Measurements from ENCODE around the gene PSMD13. TPM values are rescaled to one million over a fixed set of nuclear protein-coding genes. Genes with fewer than 3 reads are reported as not detected.

The PSMD13 gene
- total and polyA plus RNA-seq, 4 donors, result 48.8 to 56.7 (median 52.8) TPM

GRCh38 chr11:289398-289711 lies 52.6 kb downstream of the PSMD13 start:
- H3K27ac ChIP-seq (ENCODE audit: low read depth in 1 of 2, low read length in 2 of 2), result no peak overlapping the region
- DNase-seq (ENCODE audit: low spot score), result no peak
- peak overlapping the region in 1 of 3 donors; percentile 76 for H3K4me3 ChIP-seq (ENCODE audit: low read depth in 1 of 3, low read length in 3 of 3)
- no peak for TF ChIP-seq YY1 (IDR thresholded peaks at IDR 0.05)
- TF ChIP-seq RXRA (IDR thresholded peaks at IDR 0.05), result no peak
- TF ChIP-seq HNF4G (IDR thresholded peaks at IDR 0.05), result no peak
- no peak for TF ChIP-seq CTCF (IDR thresholded peaks at IDR 0.05; ENCODE audit: low read depth, low read length, missing input control)
- no peak for TF ChIP-seq SP1 (IDR thresholded peaks at IDR 0.05)
- H3K27me3 ChIP-seq (ENCODE audit: control insufficient read depth in 4 of 4, insufficient read depth in 4 of 4, low read length in 3 of 4), result no peaks in the 10 kb centered on the region
- no peaks in the 10 kb centered on the region for H3K9me3 ChIP-seq (ENCODE audit: control insufficient read depth in 4 of 4, low read length in 3 of 4)
- 30% methylated on average over 14 of the region's 14 CpGs for WGBS
- peaks cover 0 to 19% (median 11%) of the 10 kb centered on the region in 4 donors for H3K4me1 ChIP-seq (ENCODE audit: control insufficient read depth in 4 of 4, insufficient read depth in 4 of 4, low read length in 3 of 4)
- no peak overlapping the region for H3K9ac ChIP-seq (ENCODE audit: low read depth in 1 of 2, low read length in 2 of 2)
- peaks cover 0 to 2% (median 0%) of the 10 kb centered on the region in 4 donors for H3K36me3 ChIP-seq (ENCODE audit: control insufficient read depth in 4 of 4, insufficient read depth in 3 of 4, low read depth in 1 of 4, low read length in 3 of 4)

- Histone ChIP-seq H3K4me1 (ENCODE audit: control insufficient read depth in 4 of 4, insufficient read depth in 4 of 4, low read length in 3 of 4) (peaks cover 0 to 19% (median 11%) of the 10 kb centered on the region in 4 donors), H3K9ac (ENCODE audit: low read depth in 1 of 2, low read length in 2 of 2) (no peak overlapping the region), H3K36me3 (ENCODE audit: control insufficient read depth in 4 of 4, insufficient read depth in 3 of 4, low read depth in 1 of 4, low read length in 3 of 4) (peaks cover 0 to 2% (median 0%) of the 10 kb centered on the region in 4 donors), H3K27me3 (ENCODE audit: control insufficient read depth in 4 of 4, insufficient read depth in 4 of 4, low read length in 3 of 4) (no peaks in the 10 kb centered on the region), H3K27ac (ENCODE audit: low read depth in 1 of 2, low read length in 2 of 2) (no peak overlapping the region), H3K4me3 (ENCODE audit: low read depth in 1 of 3, low read length in 3 of 3) (peak overlapping the region in 1 of 3 donors; percentile 76), H3K9me3 (ENCODE audit: control insufficient read depth in 4 of 4, low read length in 3 of 4) (no peaks in the 10 kb centered on the region)
- TF ChIP-seq CTCF (IDR thresholded peaks at IDR 0.05; ENCODE audit: low read depth, low read length, missing input control), result no peak
- DNase-seq (ENCODE audit: low spot score), result no peak
- 90% methylated on average over 48 of the region's 48 CpGs for WGBS
Measured at GRCh38 chr11:289712-290620, 53.2 kb downstream of the PSMD13 start.

- no peak overlapping the region for H3K4me3 ChIP-seq (ENCODE audit: low read depth in 1 of 3, low read length in 3 of 3)
- no peak overlapping the region for H3K9ac ChIP-seq (ENCODE audit: low read depth in 1 of 2, low read length in 2 of 2)
- peaks cover 0 to 2% (median 0%) of the 10 kb centered on the region in 4 donors for H3K36me3 ChIP-seq (ENCODE audit: control insufficient read depth in 4 of 4, insufficient read depth in 3 of 4, low read depth in 1 of 4, low read length in 3 of 4)
- WGBS, result 94% methylated on average over 13 of the region's 13 CpGs
- peaks cover 0 to 19% (median 11%) of the 10 kb centered on the region in 4 donors for H3K4me1 ChIP-seq (ENCODE audit: control insufficient read depth in 4 of 4, insufficient read depth in 4 of 4, low read length in 3 of 4)
- no peak overlapping the region for H3K27ac ChIP-seq (ENCODE audit: low read depth in 1 of 2, low read length in 2 of 2)
- DNase-seq (ENCODE audit: low spot score), result no peak
- no peaks in the 10 kb centered on the region for H3K27me3 ChIP-seq (ENCODE audit: control insufficient read depth in 4 of 4, insufficient read depth in 4 of 4, low read length in 3 of 4)
- no peaks in the 10 kb centered on the region for H3K9me3 ChIP-seq (ENCODE audit: control insufficient read depth in 4 of 4, low read length in 3 of 4)
- TF ChIP-seq JUND (IDR thresholded peaks at IDR 0.05), result no peak
- TF ChIP-seq HNF4A (conservative IDR thresholded peaks at IDR 0.05), result no peak
- no peak for TF ChIP-seq HNF4G (IDR thresholded peaks at IDR 0.05)
- no peak for TF ChIP-seq CTCF (IDR thresholded peaks at IDR 0.05; ENCODE audit: low read depth, low read length, missing input control)
- TF ChIP-seq REST (IDR thresholded peaks at IDR 0.05), result no peak
- no peak for TF ChIP-seq FOXA1 (IDR thresholded peaks at IDR 0.05)
- no peak for TF ChIP-seq RAD21 (IDR thresholded peaks at IDR 0.05)
- no peak for TF ChIP-seq TAF1 (conservative IDR thresholded peaks at IDR 0.05)
- TF ChIP-seq ZBTB33 (IDR thresholded peaks at IDR 0.05), result no peak
- no peak for TF ChIP-seq SP1 (IDR thresholded peaks at IDR 0.05)
Measured at GRCh38 chr11:290621-291231, 54.0 kb downstream of the PSMD13 start.

Measured in liver (tissue), 9 donors.